H9 (cell line): ENCODE measurements around the gene TAF13. TPM values are rescaled to one million over a fixed set of nuclear protein-coding genes. Genes with fewer than 3 reads are reported as not detected.

Experiments
- DNase-seq: peaks from one replicate; pipeline ENCODE4 v3.0.0-alpha.2; 2017
- H2AFZ ChIP-seq: one replicate; pipeline ENCODE4 v1.6.1; 2013; ENCODE audit warnings: mild to moderate bottlenecking, low read length, control low read depth, moderate library complexity
- H2AK5ac ChIP-seq: 2 replicates; pipeline ENCODE4 v1.6.1; 2013; ENCODE audit warnings: low read length, control low read depth, mixed read lengths; ENCODE audit not compliant: insufficient read length
- H2BK120ac ChIP-seq: one replicate; pipeline ENCODE4 v1.6.1; 2013; ENCODE audit warnings: low read depth, mild to moderate bottlenecking, low read length, control low read depth, inconsistent platforms; ENCODE audit not compliant: poor library complexity, severe bottlenecking
- H2BK12ac ChIP-seq: 2 replicates; pipeline ENCODE4 v1.6.1; 2013; ENCODE audit warnings: low read length, control low read depth, mixed read lengths, low read depth; ENCODE audit not compliant: insufficient read length
- H2BK15ac ChIP-seq: 2 replicates; pipeline ENCODE4 v1.6.1; 2013; ENCODE audit warnings: low read depth, low read length, control low read depth
- H2BK20ac ChIP-seq: one replicate; pipeline ENCODE4 v1.6.1; 2013; ENCODE audit warnings: low read depth, mild to moderate bottlenecking, low read length, control low read depth, inconsistent platforms; ENCODE audit not compliant: poor library complexity, severe bottlenecking
- H2BK5ac ChIP-seq: 2 replicates; pipeline ENCODE4 v1.6.1; 2013; ENCODE audit warnings: low read length, control low read depth, mixed read lengths; ENCODE audit not compliant: insufficient read length
- H3K14ac ChIP-seq: 2 replicates; pipeline ENCODE4 v1.6.1; 2013; ENCODE audit warnings: low read length, control low read depth; ENCODE audit not compliant: insufficient read depth
- H3K18ac ChIP-seq: 2 replicates; pipeline ENCODE4 v1.6.1; 2013; ENCODE audit warnings: low read depth, mild to moderate bottlenecking, mixed read lengths, low read length, control low read depth; ENCODE audit not compliant: insufficient read length
- H3K23ac ChIP-seq: 2 replicates; pipeline ENCODE4 v1.6.1; 2013; ENCODE audit warnings: low read length, control low read depth, mixed read lengths, low read depth; ENCODE audit not compliant: insufficient read length
- H3K23me2 ChIP-seq: 2 replicates; pipeline ENCODE4 v1.6.1; 2013; ENCODE audit warnings: low read depth, mild to moderate bottlenecking, mixed read lengths, low read length, control low read depth; ENCODE audit not compliant: insufficient read length, poor library complexity, severe bottlenecking
- H3K27ac ChIP-seq: 2 replicates; pipeline ENCODE4 v1.5.1; 2013; ENCODE audit warnings: low read length, control low read depth, mixed read lengths, low read depth; ENCODE audit not compliant: insufficient read length
- H3K27me3 ChIP-seq: 2 replicates; pipeline ENCODE4 v1.6.1; 2013; ENCODE audit warnings: low read length, control low read depth, inconsistent platforms; ENCODE audit not compliant: insufficient read depth
- H3K4ac ChIP-seq: 2 replicates; pipeline ENCODE4 v1.6.1; 2013; ENCODE audit warnings: low read depth, mild to moderate bottlenecking, control low read depth, inconsistent platforms, low read length, moderate library complexity
- H3K4me1 ChIP-seq: 2 replicates; pipeline ENCODE4 v1.6.1; 2013; ENCODE audit warnings: low read length, control low read depth, inconsistent platforms; ENCODE audit not compliant: insufficient read depth
- H3K4me2 ChIP-seq: 2 replicates; pipeline ENCODE4 v1.6.1; 2013; ENCODE audit warnings: low read length, control low read depth, mixed read lengths; ENCODE audit not compliant: insufficient read length, insufficient read depth
- H3K56ac ChIP-seq: 2 replicates; pipeline ENCODE4 v1.6.1; 2013; ENCODE audit warnings: low read depth, mild to moderate bottlenecking, mixed read lengths, low read length, control low read depth; ENCODE audit not compliant: insufficient read length
- H3K79me1 ChIP-seq: 2 replicates; pipeline ENCODE4 v1.6.1; 2013; ENCODE audit warnings: low read depth, mild to moderate bottlenecking, moderate library complexity, low read length, control low read depth, inconsistent platforms; ENCODE audit not compliant: insufficient read depth, poor library complexity, severe bottlenecking
- H3K79me2 ChIP-seq: 2 replicates; pipeline ENCODE4 v1.6.1; 2013; ENCODE audit warnings: low read length, control low read depth, inconsistent platforms; ENCODE audit not compliant: insufficient read depth
- H3K9ac ChIP-seq: 2 replicates; pipeline ENCODE4 v1.6.1; 2013; ENCODE audit warnings: low read length, control low read depth, mixed read lengths; ENCODE audit not compliant: insufficient read length; ENCODE audit errors: extremely low read depth
- H3K9me3 ChIP-seq: one replicate; pipeline ENCODE4 v1.6.1; 2013; ENCODE audit warnings: low read depth, low read length, inconsistent platforms; ENCODE audit not compliant: control insufficient read depth
- H3T11ph ChIP-seq: one replicate; pipeline ENCODE4 v1.6.1; 2013; ENCODE audit warnings: mild to moderate bottlenecking, low read length, control low read depth, inconsistent platforms
- H4K20me1 ChIP-seq: one replicate; pipeline ENCODE4 v1.6.1; 2013; ENCODE audit not compliant: control insufficient read depth, insufficient read length, insufficient read depth
- H4K5ac ChIP-seq: 2 replicates; pipeline ENCODE4 v1.6.1; 2013; ENCODE audit warnings: low read depth, mild to moderate bottlenecking, mixed read lengths, low read length, control low read depth; ENCODE audit not compliant: insufficient read length
- H4K8ac ChIP-seq: replicated peaks from 2 replicates; pipeline ENCODE4 v1.6.1; 2013; ENCODE audit warnings: low read length, control low read depth, mixed read lengths, low read depth; ENCODE audit not compliant: insufficient read length
- H4K91ac ChIP-seq: 2 replicates; pipeline ENCODE4 v1.6.1; 2013; ENCODE audit warnings: low read depth, mild to moderate bottlenecking, moderate library complexity, mixed read lengths, low read length, control low read depth; ENCODE audit not compliant: insufficient read length
- H3K27ac Mint-ChIP-seq, 3 experiments: 2 replicates in 2 of 3; 3 replicates in 1 of 3; pipeline ENCODE4 v1.8.0; 2020 to 2021; ENCODE audit warnings: mixed read lengths in 3 of 3, mild to moderate bottlenecking in 1 of 3, moderate library complexity in 1 of 3
- H3K27me3 Mint-ChIP-seq: 2 replicates; pipeline ENCODE4 v1.8.0; 2021; ENCODE audit warnings: low read depth, mild to moderate bottlenecking, moderate library complexity, mixed read lengths
- H3K36me3 Mint-ChIP-seq, 3 experiments: 2 replicates in 2 of 3; 3 replicates in 1 of 3; pipeline ENCODE4 v1.8.0; 2020 to 2021; ENCODE audit warnings: low read depth in 3 of 3, mixed read lengths in 3 of 3; ENCODE audit not compliant: insufficient read depth in 1 of 3
- H3K4me1 Mint-ChIP-seq, 2 experiments: 2 replicates each; pipeline ENCODE4 v1.8.0; 2020; ENCODE audit warnings: mixed read lengths in 2 of 2
- H3K4me3 Mint-ChIP-seq, 2 experiments: 2 replicates in 1 of 2; 3 replicates in 1 of 2; pipeline ENCODE4 v1.8.0; 2020 to 2021; ENCODE audit warnings: mild to moderate bottlenecking in 2 of 2, mixed read lengths in 2 of 2, moderate library complexity in 1 of 2
- H3K9me3 Mint-ChIP-seq, 2 experiments: 2 replicates in 1 of 2; 3 replicates in 1 of 2; pipeline ENCODE4 v1.8.0; 2020; ENCODE audit warnings: mild to moderate bottlenecking in 2 of 2, mixed read lengths in 2 of 2, moderate library complexity in 1 of 2
- CTCF ChIP-seq: fragments of 200-600 bp; sonication (generic); conservative IDR thresholded peaks from 3 replicates; pipeline ENCODE4 v1.8.0; 2021; ENCODE audit warnings: antibody characterized with exemption, mild to moderate bottlenecking
- WGBS: extraction: QIAGEN DNeasy Blood & Tissue Kit; methylation state at CpG from one replicate; pipeline ENCODE4 v1.1.7; 2013; ENCODE audit warnings: missing lambda C conversion rate, low lambda C conversion rate, mixed read lengths; ENCODE audit not compliant: insufficient read length; ENCODE audit errors: extremely low coverage; 5-methylcytosine and 5-hydroxymethylcytosine counted together
- total RNA-seq: library from RNA; stranded (reverse); gene quantifications from 2 replicates; pipeline ENCODE4 v1.2.1, GENCODE V29; 2021

TAF13 gene
- total RNA-seq, 1 experiment from 2014 or later = 50.9 TPM

GRCh38 chr1:109104364-109105151, 28.8 kb upstream of the TAF13 start:
- Histone ChIP-seq H2BK120ac (no peak overlapping the region), H2BK12ac (no peak overlapping the region), H3K9me3 (no peaks in the 10 kb centered on the region), H2AFZ (no peak overlapping the region), H3T11ph (no peak overlapping the region), H3K79me1 (peaks cover 2% of the 10 kb centered on the region), H4K5ac (no peak overlapping the region), H3K4ac (no peak overlapping the region), H2AK5ac (no peak overlapping the region), H3K27ac (no peak overlapping the region), H4K20me1 (no peaks in the 10 kb centered on the region), H2BK20ac (no peak overlapping the region), H3K4me1 (no peaks in the 10 kb centered on the region), H3K56ac (no peak overlapping the region), H3K23ac (no peak overlapping the region), H3K27me3 (no peaks in the 10 kb centered on the region), H3K79me2 (peaks cover 3% of the 10 kb centered on the region; the same call in 1 of the 2 replicates), H4K91ac (no peak overlapping the region), H3K14ac (no peak overlapping the region), H4K8ac (no peak overlapping the region), H2BK15ac (no peak overlapping the region), H3K18ac (no peak overlapping the region), H3K23me2 (peaks cover 5% of the 10 kb centered on the region), H2BK5ac (no peak overlapping the region), H3K9ac (no peak overlapping the region), H3K4me2 (no peak overlapping the region)
- Mint-ChIP-seq H3K27ac (no peak overlapping the region; a peak in 2 of 7 replicates), H3K4me1 (0 out of 4 replicates have a peak, but pooled peaks cover 0 to 5% of the 10 kb centered on the region in 2 experiments), H3K27me3 (peaks cover 12% of the 10 kb centered on the region), H3K9me3 (peaks cover 0 to 3% of the 10 kb centered on the region in 2 experiments; a peak in 1 of 5 replicates), H3K36me3 (peaks cover 3 to 25% (median 6%) of the 10 kb centered on the region in 3 experiments), H3K4me3 (no peak overlapping the region)
- no peak for DNase-seq
- TF ChIP-seq CTCF = no peak
- no CpG with 5 or more reads among the region's 20 CpGs for WGBS
